Neural crest cell (in vitro differentiated cells): ENCODE results near the gene CEP295NL. TPM values are rescaled to one million over a fixed set of nuclear protein-coding genes. Genes with fewer than 3 reads are reported as not detected.
A peak's percentile ranks its signal among the peaks of the same experiment; 100 is the strongest.
"Not testable (repeated sequence)": the region's sequence is repeated elsewhere in the genome, so short reads cannot be mapped to it uniquely, and the experiment has no call there.

Experiments used
- DNase-seq: peaks from one replicate; pipeline ENCODE4 v3.0.0; 2021; ENCODE audit warnings: low read depth, mixed read lengths, low spot score
- H3K27ac Mint-ChIP-seq: one replicate; pipeline ENCODE4 v1.8.0; 2021; ENCODE audit warnings: mild to moderate bottlenecking, mixed read lengths; ENCODE audit not compliant: unreplicated experiment
- H3K27me3 Mint-ChIP-seq: 2 replicates; pipeline ENCODE4 v1.8.0; 2021; ENCODE audit warnings: low read depth, mild to moderate bottlenecking, mixed read lengths
- H3K36me3 Mint-ChIP-seq: 2 replicates; pipeline ENCODE4 v1.8.0; 2021; ENCODE audit warnings: low read depth, mild to moderate bottlenecking, mixed read lengths
- H3K4me1 Mint-ChIP-seq: 2 replicates; pipeline ENCODE4 v1.8.0; 2021; ENCODE audit warnings: mixed read lengths
- H3K4me3 Mint-ChIP-seq: one replicate; pipeline ENCODE4 v1.8.0; 2021; ENCODE audit warnings: mild to moderate bottlenecking, mixed read lengths
- H3K9me3 Mint-ChIP-seq: 2 replicates; pipeline ENCODE4 v1.8.0; 2021; ENCODE audit warnings: mixed read lengths
- CTCF ChIP-seq: fragments of 200-600 bp; sonication (generic); conservative IDR thresholded peaks from 2 replicates; pipeline ENCODE4 v1.5.0; 2021; ENCODE audit warnings: antibody characterized with exemption, mild to moderate bottlenecking
- total RNA-seq: library from RNA; stranded (reverse); gene quantifications from 2 replicates; pipeline ENCODE4 v1.2.1, GENCODE V29; 2021

The CEP295NL gene
- total RNA-seq, 1 donor from 2014 or later = 1.2 TPM

DNA sequence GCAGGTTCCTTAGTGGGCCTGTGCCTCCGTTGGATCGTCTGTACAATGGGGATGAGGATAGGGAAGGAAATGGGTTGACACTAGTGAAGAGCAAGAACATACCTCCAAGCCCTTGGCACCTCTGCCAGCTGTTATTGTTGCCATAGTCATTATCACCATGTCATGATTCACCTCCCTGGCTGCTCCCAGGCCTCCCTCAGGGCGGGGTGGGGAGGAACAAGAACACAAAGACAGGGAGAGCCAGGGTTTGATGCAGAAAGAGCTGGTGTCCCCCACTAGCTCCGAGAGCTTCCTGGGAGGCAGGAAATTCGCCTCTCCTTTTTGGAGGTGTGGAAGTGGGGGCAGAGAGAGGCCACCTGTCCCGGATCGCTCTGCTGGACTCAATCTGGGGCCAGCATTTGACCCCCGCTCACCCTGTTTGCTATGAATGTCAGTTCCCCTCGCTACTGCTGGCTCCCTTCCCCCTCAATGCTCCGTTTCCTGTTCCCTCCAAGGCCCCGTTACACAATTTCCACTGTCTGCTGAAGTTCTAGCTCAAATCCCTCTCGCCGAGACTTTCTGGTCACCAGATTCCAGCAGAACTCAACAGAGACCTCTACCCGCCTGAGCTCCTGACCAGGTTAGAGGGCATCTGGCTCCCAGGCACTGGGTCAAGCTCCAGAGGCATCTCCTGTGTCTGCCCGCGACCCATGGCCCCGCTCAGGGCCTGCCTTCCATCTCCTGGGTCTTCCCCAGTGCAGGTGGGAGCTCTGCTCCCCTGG lies 13.1 kb upstream of the CEP295NL start:
- Mint-ChIP-seq H3K27ac (peak overlapping the region; percentile 70), H3K4me3 (no peak overlapping the region), H3K9me3 (no peaks in the 10 kb centered on the region), H3K4me1 (peaks cover 42% of the 10 kb centered on the region), H3K27me3 (no peaks in the 10 kb centered on the region), H3K36me3 (no peaks in the 10 kb centered on the region)
- TF ChIP-seq CTCF = no peak
- no peak for DNase-seq

GRCh38 chr17:78913115-78913514 lies 10.1 kb upstream of the CEP295NL start:
- no peak for TF ChIP-seq CTCF
- H3K36me3 Mint-ChIP-seq = no peaks in the 10 kb centered on the region
- no peak for DNase-seq
- H3K27ac Mint-ChIP-seq = no peak overlapping the region
- H3K4me1 Mint-ChIP-seq = peaks cover 34% of the 10 kb centered on the region
- no peaks in the 10 kb centered on the region for H3K27me3 Mint-ChIP-seq
- no peak overlapping the region for H3K4me3 Mint-ChIP-seq
- no peaks in the 10 kb centered on the region for H3K9me3 Mint-ChIP-seq

DNA sequence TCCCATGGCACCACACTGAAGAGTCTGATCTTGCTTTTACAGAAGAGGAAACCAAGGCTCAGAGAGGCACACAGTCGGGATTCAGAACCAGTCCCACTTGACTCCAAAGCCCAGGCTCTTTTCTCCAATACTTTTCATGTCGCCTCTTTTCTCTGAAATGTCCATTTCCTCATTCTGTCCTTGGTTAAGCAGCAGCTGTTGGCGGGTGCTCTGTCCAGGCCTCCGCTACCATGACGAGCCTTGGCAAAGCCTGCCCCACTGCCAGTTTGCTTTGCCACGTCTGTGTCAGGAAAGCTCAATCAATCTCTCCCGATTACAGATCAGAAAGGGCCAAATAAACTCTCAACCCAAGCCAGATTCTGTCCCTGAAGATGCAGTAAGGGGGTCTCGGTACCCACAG lies 9.1 kb upstream of the CEP295NL start:
- Mint-ChIP-seq H3K9me3 (no peaks in the 10 kb centered on the region), H3K27ac (no peak overlapping the region), H3K36me3 (no peaks in the 10 kb centered on the region), H3K27me3 (no peaks in the 10 kb centered on the region), H3K4me1 (peaks cover 25% of the 10 kb centered on the region), H3K4me3 (no peak overlapping the region)
- no peak for TF ChIP-seq CTCF
- DNase-seq = no peak

- H3K4me3 Mint-ChIP-seq, H3K27me3 Mint-ChIP-seq, DNase-seq, H3K9me3 Mint-ChIP-seq, H3K36me3 Mint-ChIP-seq, H3K27ac Mint-ChIP-seq: not testable (repeated sequence)
- peaks cover 23% of the 10 kb centered on the region for H3K4me1 Mint-ChIP-seq
Measured at GRCh38 chr17:78911543-78911942, 8.5 kb upstream of the CEP295NL start.

DNA sequence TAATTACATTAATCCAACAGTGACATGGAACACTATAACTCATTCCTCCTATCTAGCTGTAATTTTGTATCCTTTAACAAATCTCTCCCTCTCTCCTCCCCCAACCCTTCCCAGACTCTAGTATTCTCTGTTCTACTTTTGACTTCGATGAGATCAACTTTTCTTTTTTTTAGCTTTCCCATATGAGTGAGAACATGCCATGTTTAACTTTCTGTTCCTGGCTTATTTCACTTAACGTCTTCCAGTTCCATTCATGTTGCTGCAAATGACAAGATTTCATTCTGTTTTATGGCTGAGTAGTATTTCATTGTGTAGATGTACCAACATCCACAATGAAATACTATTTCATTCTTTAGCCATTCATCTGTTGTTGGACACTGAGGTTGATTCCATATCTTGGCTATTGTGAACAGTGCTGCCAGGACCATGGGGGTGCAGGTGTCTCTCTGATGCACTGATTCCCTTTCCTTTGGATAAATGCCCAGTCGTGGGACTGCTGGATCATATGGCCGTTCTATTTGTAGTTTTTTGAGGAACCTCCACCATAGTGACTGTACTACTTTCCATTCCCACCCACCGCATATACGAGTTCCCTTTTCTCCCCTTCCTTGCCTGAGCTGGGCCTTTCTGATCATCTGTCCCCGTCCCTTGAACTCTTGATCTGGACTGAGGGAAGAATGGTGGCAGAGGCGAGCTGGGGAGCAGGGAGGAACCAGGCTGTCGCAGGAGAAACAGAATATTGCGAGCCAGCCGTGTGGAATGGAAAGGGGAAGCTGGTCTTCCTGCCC lies 7.7 kb upstream of the CEP295NL start:
- no peaks in the 10 kb centered on the region for H3K27me3 Mint-ChIP-seq
- H3K9me3 Mint-ChIP-seq = no peaks in the 10 kb centered on the region
- H3K4me1 Mint-ChIP-seq = peaks cover 14% of the 10 kb centered on the region

More for the DNA sequence above, 7.7 kb upstream of the CEP295NL start:
- no peak for DNase-seq
- TF ChIP-seq CTCF = no peak
- Mint-ChIP-seq H3K36me3 (no peaks in the 10 kb centered on the region), H3K4me3 (no peak overlapping the region), H3K27ac (peak overlapping the region; percentile 70)
